Breast epithelium (tissue), 3 donors: ENCODE measurements around the gene TBPL2.

Source experiments
- POLR2A ChIP-seq: fragments of 450-650 bp; IDR thresholded peaks from one replicate; pipeline ENCODE4 v1.6.1; 2016; ENCODE audit warnings: antibody characterized with exemption, mild to moderate bottlenecking, moderate library complexity
- TF ChIP-seq, protein P1 (sequence below), 3 donors: fragments of 450-650 bp; IDR thresholded peaks; one replicate each; pipeline ENCODE4 v1.5.1; 2016 to 2017; ENCODE audit warnings: antibody characterized with exemption in 3 of 3, mild to moderate bottlenecking in 3 of 3, moderate library complexity in 3 of 3

DNA sequence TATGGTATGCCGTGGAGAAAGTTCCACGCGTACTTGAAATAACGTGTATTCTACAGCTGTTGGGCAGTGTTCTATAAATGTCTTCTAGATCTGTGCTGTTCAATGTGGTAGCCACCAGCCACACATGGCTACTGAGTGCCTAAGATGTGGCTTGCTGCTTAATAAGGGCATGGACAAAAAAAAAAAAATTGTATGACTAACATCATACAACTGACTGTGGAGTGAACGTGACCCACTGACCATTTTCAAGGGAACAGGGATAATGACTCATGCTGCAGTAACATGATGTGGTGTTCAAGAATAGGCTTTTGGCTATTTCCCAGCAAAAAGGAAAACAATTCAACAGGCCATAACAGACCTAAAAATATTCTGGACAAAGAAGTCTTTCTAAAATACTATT is 41.7 kb downstream of the TBPL2 start:
- TF ChIP-seq, protein P1, sequence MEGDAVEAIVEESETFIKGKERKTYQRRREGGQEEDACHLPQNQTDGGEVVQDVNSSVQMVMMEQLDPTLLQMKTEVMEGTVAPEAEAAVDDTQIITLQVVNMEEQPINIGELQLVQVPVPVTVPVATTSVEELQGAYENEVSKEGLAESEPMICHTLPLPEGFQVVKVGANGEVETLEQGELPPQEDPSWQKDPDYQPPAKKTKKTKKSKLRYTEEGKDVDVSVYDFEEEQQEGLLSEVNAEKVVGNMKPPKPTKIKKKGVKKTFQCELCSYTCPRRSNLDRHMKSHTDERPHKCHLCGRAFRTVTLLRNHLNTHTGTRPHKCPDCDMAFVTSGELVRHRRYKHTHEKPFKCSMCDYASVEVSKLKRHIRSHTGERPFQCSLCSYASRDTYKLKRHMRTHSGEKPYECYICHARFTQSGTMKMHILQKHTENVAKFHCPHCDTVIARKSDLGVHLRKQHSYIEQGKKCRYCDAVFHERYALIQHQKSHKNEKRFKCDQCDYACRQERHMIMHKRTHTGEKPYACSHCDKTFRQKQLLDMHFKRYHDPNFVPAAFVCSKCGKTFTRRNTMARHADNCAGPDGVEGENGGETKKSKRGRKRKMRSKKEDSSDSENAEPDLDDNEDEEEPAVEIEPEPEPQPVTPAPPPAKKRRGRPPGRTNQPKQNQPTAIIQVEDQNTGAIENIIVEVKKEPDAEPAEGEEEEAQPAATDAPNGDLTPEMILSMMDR (IDR thresholded peaks at IDR 0.05) = no peak
- TF ChIP-seq POLR2A = no peak
